PC-9 (cell line): ENCODE data around the gene SLC28A1. TPM values are rescaled to one million over a fixed set of nuclear protein-coding genes. Genes with fewer than 3 reads are reported as not detected.

Experiments
- BruUV-seq: library from RNA; stranded (reverse); fragments of 400-500 nt; replicated peaks from 2 replicates; lab custom pipeline; 2021; lab: Mats Ljungman, UMichigan
- CTCF ChIA-PET: fragments of 300-600 bp; sonication (Branson Sonifier 250); formaldehyde crosslinking; loops from one replicate; lab custom pipeline; 2022; ENCODE audit warnings: antibody characterized with exemption; lab: Charles Lee
- POLR2A ChIA-PET: fragments of 300-600 bp; sonication (Branson Sonifier 250); formaldehyde crosslinking; loops from one replicate; lab custom pipeline; 2022; ENCODE audit warnings: antibody characterized with exemption; ENCODE audit not compliant: unreplicated experiment; lab: Charles Lee
- DNase-seq, 2 experiments: peaks; one replicate each; pipeline versions ENCODE4 v3.0.0 to v3.0.0-alpha.2; 2015 to 2022; ENCODE audit warnings: mixed read lengths in 1 of 2
- H2AFZ ChIP-seq: fragments of 200-600 bp; sonication (generic); 2 replicates; pipeline ENCODE4 v1.8.1; 2017; ENCODE audit warnings: antibody characterized with exemption
- H3F3A ChIP-seq: fragments of 200-600 bp; sonication (generic); 2 replicates; pipeline ENCODE4 v1.8.1; 2017; ENCODE audit warnings: antibody characterized with exemption, mild to moderate bottlenecking, low read depth; ENCODE audit not compliant: insufficient read depth
- H3K27ac ChIP-seq: fragments of 200-600 bp; sonication (generic); 2 replicates; pipeline ENCODE4 v1.6.1; 2016; ENCODE audit warnings: mixed run types
- H3K27me3 ChIP-seq: fragments of 200-600 bp; sonication (generic); 2 replicates; pipeline ENCODE4 v1.6.1; 2016; ENCODE audit warnings: low read depth, mixed run types; ENCODE audit not compliant: insufficient read depth
- H3K36me3 ChIP-seq: fragments of 200-600 bp; sonication (generic); 2 replicates; pipeline ENCODE4 v1.6.1; 2016; ENCODE audit warnings: low read depth, mixed run types
- H3K4me1 ChIP-seq: fragments of 200-600 bp; sonication (generic); replicated peaks from 2 replicates; pipeline ENCODE4 v1.6.1; 2016; ENCODE audit warnings: mixed run types; ENCODE audit not compliant: insufficient read depth
- H3K4me2 ChIP-seq: fragments of 200-600 bp; sonication (generic); 2 replicates; pipeline ENCODE4 v1.6.1; 2017; ENCODE audit warnings: mixed run types
- H3K4me3 ChIP-seq: fragments of 200-600 bp; sonication (generic); 2 replicates; pipeline ENCODE4 v1.6.1; 2016; ENCODE audit warnings: mixed run types
- H3K79me2 ChIP-seq: fragments of 200-600 bp; sonication (generic); 2 replicates; pipeline ENCODE4 v1.6.1; 2017; ENCODE audit warnings: low read depth, mixed run types
- H3K9me2 ChIP-seq: fragments of 200-600 bp; sonication (generic); 2 replicates; pipeline ENCODE4 v1.8.1; 2017; ENCODE audit warnings: mild to moderate bottlenecking; ENCODE audit not compliant: insufficient read depth
- H3K9me3 ChIP-seq: fragments of 200-600 bp; sonication (generic); 2 replicates; pipeline ENCODE4 v1.8.1; 2016; ENCODE audit warnings: low read depth; ENCODE audit not compliant: insufficient read depth
- H4K20me1 ChIP-seq: fragments of 200-600 bp; sonication (generic); 2 replicates; pipeline ENCODE4 v1.8.1; 2017; ENCODE audit not compliant: insufficient read depth
- EZH2 ChIP-seq: fragments of 200-600 bp; sonication (generic); IDR thresholded peaks from 2 replicates; pipeline ENCODE4 v1.8.0; 2017; ENCODE audit warnings: antibody characterized with exemption, low read depth
- intact Hi-C: fragments of 100-400 bp; cut with micrococcal nuclease; formaldehyde crosslinking; loops from one replicate; pipeline ENCODE4 v1.10.0; 2022; ENCODE audit not compliant: unreplicated experiment
- total RNA-seq: library from RNA; stranded (reverse); gene quantifications from 2 replicates; pipeline ENCODE4 v1.2.3, GENCODE V29; 2021
- TF ChIP-seq, protein P1 (sequence below): fragments of 200-600 bp; sonication (generic); conservative IDR thresholded peaks from 2 replicates; pipeline ENCODE4 v1.6.1; 2017; ENCODE audit warnings: mixed run types, antibody characterized with exemption, mild to moderate bottlenecking, moderate library complexity

Gene SLC28A1
- total RNA-seq, 1 experiment from 2014 or later, result 0.70 TPM

DNA sequence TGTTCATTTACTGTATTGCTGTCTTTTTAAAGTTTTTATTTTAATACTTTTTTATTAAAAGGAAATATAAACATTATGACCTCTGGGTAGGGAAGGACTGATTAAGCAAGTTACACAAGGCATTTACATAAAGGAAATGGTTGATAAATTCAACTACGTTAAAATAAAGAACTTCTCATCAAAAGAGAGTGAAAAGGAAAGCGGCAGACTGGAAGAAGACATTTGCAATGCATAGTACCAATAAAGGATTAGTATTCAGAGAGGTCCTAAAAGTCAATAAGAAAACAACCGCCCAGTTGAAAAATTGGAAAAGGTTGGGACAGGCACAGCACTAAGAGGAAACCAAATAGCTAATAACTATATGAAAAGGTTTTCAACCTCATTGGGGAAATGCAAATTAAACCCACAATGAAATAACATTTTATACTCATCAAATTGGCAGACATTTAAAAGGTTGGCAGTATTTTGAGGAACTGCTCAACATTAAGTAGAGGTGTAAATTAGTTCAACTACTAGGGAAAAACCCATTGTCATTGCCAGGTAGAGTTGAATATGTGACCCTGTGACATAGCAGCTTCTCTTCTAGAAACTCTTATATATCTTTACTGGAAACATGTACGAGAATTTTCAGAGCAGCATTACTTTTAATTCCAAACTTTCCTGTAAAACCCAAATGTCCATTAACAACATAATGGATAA is 106.7 kb downstream of the SLC28A1 start:
- Histone ChIP-seq H4K20me1 (0 out of 2 replicates have a peak, but pooled peaks cover 5% of the 10 kb centered on the region), H3K9me3 (no peaks in the 10 kb centered on the region), H3K36me3 (no peaks in the 10 kb centered on the region), H3K4me1 (peaks cover 19% of the 10 kb centered on the region), H3K4me2 (0 out of 2 replicates have a peak overlapping the region, but pooled peaks have one; percentile 56), H3K79me2 (peaks cover 97% of the 10 kb centered on the region), H3K27me3 (no peaks in the 10 kb centered on the region), H3K4me3 (no peak overlapping the region), H3F3A (peaks cover 18% of the 10 kb centered on the region), H3K27ac (peak overlapping the region; percentile 79), H3K9me2 (no peaks in the 10 kb centered on the region), H2AFZ (no peak overlapping the region)
- intact Hi-C loops, result no loop called here
- BruUV-seq, result no TSS peak
- ChIA-PET POLR2A (no interaction called here), CTCF (no interaction called here)
- TF ChIP-seq EZH2, result no peak
- TF ChIP-seq, protein P1, sequence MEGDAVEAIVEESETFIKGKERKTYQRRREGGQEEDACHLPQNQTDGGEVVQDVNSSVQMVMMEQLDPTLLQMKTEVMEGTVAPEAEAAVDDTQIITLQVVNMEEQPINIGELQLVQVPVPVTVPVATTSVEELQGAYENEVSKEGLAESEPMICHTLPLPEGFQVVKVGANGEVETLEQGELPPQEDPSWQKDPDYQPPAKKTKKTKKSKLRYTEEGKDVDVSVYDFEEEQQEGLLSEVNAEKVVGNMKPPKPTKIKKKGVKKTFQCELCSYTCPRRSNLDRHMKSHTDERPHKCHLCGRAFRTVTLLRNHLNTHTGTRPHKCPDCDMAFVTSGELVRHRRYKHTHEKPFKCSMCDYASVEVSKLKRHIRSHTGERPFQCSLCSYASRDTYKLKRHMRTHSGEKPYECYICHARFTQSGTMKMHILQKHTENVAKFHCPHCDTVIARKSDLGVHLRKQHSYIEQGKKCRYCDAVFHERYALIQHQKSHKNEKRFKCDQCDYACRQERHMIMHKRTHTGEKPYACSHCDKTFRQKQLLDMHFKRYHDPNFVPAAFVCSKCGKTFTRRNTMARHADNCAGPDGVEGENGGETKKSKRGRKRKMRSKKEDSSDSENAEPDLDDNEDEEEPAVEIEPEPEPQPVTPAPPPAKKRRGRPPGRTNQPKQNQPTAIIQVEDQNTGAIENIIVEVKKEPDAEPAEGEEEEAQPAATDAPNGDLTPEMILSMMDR, result no peak
- DNase-seq, result no peak

DNA sequence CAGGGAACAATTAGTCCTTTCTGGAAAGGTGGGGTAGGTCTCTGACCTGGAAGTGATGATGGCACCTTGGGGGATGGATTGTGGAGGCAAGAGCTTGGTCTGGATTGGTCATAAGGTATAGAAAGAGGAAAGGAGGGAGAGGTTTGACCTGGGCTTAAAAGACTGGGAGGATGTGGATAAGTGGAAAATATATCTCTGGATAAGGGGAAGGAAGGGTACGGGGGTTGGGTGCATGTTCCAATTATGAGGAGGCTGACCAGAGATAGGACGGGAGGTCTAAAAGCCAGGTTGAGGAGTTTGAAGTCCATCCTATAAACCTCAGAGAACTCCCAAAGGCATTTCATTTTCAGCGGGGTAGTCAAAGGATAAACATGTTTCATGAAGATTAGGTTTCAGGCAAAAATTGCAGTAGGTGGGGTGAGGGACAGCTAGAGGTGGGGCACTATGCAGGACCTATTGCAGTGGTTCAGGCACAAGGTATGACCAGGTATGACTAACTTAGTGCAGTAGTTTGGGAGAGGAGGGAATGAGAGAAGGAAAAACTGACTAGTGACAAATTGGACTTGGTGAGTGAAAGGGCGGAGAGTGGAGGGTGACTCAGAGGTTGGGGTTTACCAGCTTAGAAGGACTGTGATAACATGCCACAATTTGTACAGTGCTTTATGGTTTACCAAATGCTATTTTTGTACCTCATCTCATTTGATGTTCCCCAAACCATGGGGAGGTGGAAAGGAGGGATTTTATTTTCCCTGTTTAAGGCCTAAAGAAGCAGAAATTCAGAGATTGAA is 107.9 kb downstream of the SLC28A1 start:
- Histone ChIP-seq H3K4me3 (no peak overlapping the region), H3K9me3 (no peaks in the 10 kb centered on the region), H4K20me1 (0 out of 2 replicates have a peak, but pooled peaks cover 5% of the 10 kb centered on the region), H3K27ac (peak overlapping the region; percentile 79), H3K4me2 (peak overlapping the region; percentile 56), H3F3A (peaks cover 18% of the 10 kb centered on the region), H3K79me2 (peaks cover 96% of the 10 kb centered on the region), H2AFZ (no peak overlapping the region), H3K4me1 (peaks cover 19% of the 10 kb centered on the region), H3K36me3 (no peaks in the 10 kb centered on the region), H3K9me2 (no peaks in the 10 kb centered on the region), H3K27me3 (no peaks in the 10 kb centered on the region)
- BruUV-seq, result TSS peak; percentile 73
- TF ChIP-seq, protein P1, result no peak
- no peak for TF ChIP-seq EZH2
- ChIA-PET CTCF (interaction anchor here (0.5 to 0.6 kb wide), 2 partner anchors 37 to 41 kb away, joined by 7 to 13 read pairs; no protein-coding TSS in a partner anchor), POLR2A (interaction anchor here (0.6 kb wide), 1 partner anchor 167 kb away, joined by 4 read pairs; no protein-coding TSS in a partner anchor)
- peak; percentile 55 to 92 for DNase-seq
- intact Hi-C loops, result no loop called here

Other genes starting within 250 kb of the SLC28A1 start
- gene WDR73, start 230.4 kb upstream of the SLC28A1 start, total RNA-seq, result 22.9 and 29.5 TPM in 2 replicates
- gene NMB, start 226.5 kb upstream of the SLC28A1 start, total RNA-seq, result 66.7 and 77.1 TPM in 2 replicates
- 146 and 174 TPM in 2 replicates for gene SEC11A, start 168.5 kb upstream of the SLC28A1 start, total RNA-seq
- gene ZNF592, start 136.1 kb upstream of the SLC28A1 start, total RNA-seq, result 20.8 and 27.5 TPM in 2 replicates
- gene ALPK3, start 67.3 kb upstream of the SLC28A1 start, total RNA-seq, result 4.6 and 8.1 TPM in 2 replicates
- 38.8 and 47.3 TPM in 2 replicates for gene PDE8A, start 97.2 kb downstream of the SLC28A1 start, total RNA-seq